GM19035 (cell line): ENCODE results near the gene HSPB1.
"Not testable (repeated sequence)": the region's sequence is repeated elsewhere in the genome, so short reads cannot be mapped to it uniquely, and the experiment has no call there.

ENCODE experiments used
- ATAC-seq: cut with Tn5 transposase; IDR thresholded peaks from one replicate; pipeline ENCODE4 v1.9.1; 2021; ENCODE audit not compliant: unreplicated experiment

The HSPB1 gene

GRCh38 chr7:76330261-76330660 is 27.8 kb downstream of the HSPB1 start:
- no peak for ATAC-seq

GRCh38 chr7:76330673-76331072 is 28.2 kb downstream of the HSPB1 start:
- no peak for ATAC-seq

- no peak for ATAC-seq
Measured at GRCh38 chr7:76332078-76332477, 29.6 kb downstream of the HSPB1 start.

- ATAC-seq: no peak
Measured at GRCh38 chr7:76333511-76334101, 31.1 kb downstream of the HSPB1 start.

GRCh38 chr7:76334320-76334967 is 32.0 kb downstream of the HSPB1 start:
- ATAC-seq: no peak

GRCh38 chr7:76335417-76335816 is 32.9 kb downstream of the HSPB1 start:
- not testable (repeated sequence) for ATAC-seq

- no peak for ATAC-seq
Measured at GRCh38 chr7:76336094-76336493, 33.6 kb downstream of the HSPB1 start.

- no peak for ATAC-seq
Measured at GRCh38 chr7:76337147-76337546, 34.7 kb downstream of the HSPB1 start.

- no peak for ATAC-seq
Measured at GRCh38 chr7:76338298-76339084, 36.0 kb downstream of the HSPB1 start.

- no peak for ATAC-seq
Measured at GRCh38 chr7:76340617-76341131, 38.2 kb downstream of the HSPB1 start.

- no peak for ATAC-seq
Measured at GRCh38 chr7:76342222-76342621, 39.7 kb downstream of the HSPB1 start.

- no peak for ATAC-seq
Measured at GRCh38 chr7:76343294-76343930, 40.9 kb downstream of the HSPB1 start.

- no peak for ATAC-seq
Measured at GRCh38 chr7:76343931-76344321, 41.5 kb downstream of the HSPB1 start.

- no peak for ATAC-seq
Measured at GRCh38 chr7:76346097-76346496, 43.6 kb downstream of the HSPB1 start.

GRCh38 chr7:76346778-76347177 is 44.3 kb downstream of the HSPB1 start:
- no peak for ATAC-seq

- no peak for ATAC-seq
Measured at GRCh38 chr7:76347710-76348109, 45.2 kb downstream of the HSPB1 start.

- ATAC-seq: no peak
Measured at GRCh38 chr7:76349313-76349885, 46.9 kb downstream of the HSPB1 start.

- ATAC-seq: no peak
Measured at GRCh38 chr7:76351372-76351771, 48.9 kb downstream of the HSPB1 start.

GRCh38 chr7:76352193-76352592 is 49.7 kb downstream of the HSPB1 start:
- no peak for ATAC-seq

GRCh38 chr7:76353744-76354143 is 51.3 kb downstream of the HSPB1 start:
- no peak for ATAC-seq
